GM12801 (cell line): ENCODE measurements around the gene CSPG5.

Source experiments
- TF ChIP-seq, protein P1 (sequence below): IDR thresholded peaks from one replicate; pipeline ENCODE4 v1.5.1; 2011; ENCODE audit warnings: control low read depth; ENCODE audit not compliant: insufficient read length; ENCODE audit errors: extremely low read depth

Gene CSPG5

DNA sequence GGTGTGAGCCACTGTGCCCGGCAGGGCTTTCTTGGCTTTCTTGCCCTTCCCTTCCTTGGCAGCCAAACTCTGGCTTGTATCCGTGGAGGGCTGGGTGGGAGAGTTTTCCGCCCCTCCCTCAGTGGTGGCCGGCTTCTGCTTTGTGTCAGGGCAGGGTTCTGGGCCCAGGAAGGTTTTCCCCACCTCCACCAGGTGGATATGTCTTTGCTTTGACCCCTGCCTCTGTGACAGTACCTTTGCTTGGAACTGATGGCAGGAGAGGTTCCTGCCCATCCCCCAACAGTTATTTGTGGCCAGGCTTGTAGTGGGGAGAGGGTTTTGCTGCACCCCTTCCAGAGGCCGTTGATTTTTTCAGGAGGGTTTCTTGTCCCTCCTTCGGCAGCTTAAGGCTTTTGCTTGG lies 24.3 kb downstream of the CSPG5 start:
- TF ChIP-seq, protein P1, sequence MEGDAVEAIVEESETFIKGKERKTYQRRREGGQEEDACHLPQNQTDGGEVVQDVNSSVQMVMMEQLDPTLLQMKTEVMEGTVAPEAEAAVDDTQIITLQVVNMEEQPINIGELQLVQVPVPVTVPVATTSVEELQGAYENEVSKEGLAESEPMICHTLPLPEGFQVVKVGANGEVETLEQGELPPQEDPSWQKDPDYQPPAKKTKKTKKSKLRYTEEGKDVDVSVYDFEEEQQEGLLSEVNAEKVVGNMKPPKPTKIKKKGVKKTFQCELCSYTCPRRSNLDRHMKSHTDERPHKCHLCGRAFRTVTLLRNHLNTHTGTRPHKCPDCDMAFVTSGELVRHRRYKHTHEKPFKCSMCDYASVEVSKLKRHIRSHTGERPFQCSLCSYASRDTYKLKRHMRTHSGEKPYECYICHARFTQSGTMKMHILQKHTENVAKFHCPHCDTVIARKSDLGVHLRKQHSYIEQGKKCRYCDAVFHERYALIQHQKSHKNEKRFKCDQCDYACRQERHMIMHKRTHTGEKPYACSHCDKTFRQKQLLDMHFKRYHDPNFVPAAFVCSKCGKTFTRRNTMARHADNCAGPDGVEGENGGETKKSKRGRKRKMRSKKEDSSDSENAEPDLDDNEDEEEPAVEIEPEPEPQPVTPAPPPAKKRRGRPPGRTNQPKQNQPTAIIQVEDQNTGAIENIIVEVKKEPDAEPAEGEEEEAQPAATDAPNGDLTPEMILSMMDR = no peak

- TF ChIP-seq, protein P1 = no peak
These were observed 25.3 kb downstream of the CSPG5 start for GRCh38 chr3:47553407-47553806.

DNA sequence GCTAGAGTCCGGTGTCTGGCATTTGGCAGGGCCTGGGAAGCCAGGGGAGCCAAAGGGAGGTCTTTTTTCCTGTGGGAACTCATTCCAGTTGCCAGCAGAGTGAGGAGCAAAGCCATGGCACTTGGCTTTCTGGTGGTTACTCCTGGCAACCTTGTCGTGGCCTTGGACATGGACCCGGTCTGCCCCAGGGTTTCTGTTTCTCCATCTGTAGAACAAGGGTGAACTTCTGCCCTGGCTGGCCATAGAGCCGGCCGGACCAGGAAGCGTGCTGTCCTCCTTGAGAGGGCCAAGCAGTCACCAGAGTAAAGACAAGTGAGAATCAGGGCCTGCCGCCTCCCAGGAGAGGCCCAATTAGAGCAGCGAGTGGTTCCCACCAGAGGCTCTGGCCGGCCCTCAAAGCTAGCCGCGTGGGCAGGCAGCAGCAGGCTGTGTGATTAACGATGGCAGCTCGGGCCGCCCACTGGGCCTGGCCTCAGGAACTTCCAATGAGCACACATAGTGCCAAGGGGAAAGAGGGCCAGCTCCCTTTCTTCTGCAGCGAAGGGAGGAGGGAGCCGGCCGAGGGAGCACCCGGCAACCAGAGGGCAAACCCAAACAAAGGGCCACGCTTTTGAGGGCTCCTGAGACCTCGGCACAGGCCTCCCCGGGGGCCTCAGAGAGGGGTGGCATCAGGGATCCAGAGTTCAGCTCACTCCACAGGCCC lies 36.0 kb downstream of the CSPG5 start:
- TF ChIP-seq, protein P1 = no peak

DNA sequence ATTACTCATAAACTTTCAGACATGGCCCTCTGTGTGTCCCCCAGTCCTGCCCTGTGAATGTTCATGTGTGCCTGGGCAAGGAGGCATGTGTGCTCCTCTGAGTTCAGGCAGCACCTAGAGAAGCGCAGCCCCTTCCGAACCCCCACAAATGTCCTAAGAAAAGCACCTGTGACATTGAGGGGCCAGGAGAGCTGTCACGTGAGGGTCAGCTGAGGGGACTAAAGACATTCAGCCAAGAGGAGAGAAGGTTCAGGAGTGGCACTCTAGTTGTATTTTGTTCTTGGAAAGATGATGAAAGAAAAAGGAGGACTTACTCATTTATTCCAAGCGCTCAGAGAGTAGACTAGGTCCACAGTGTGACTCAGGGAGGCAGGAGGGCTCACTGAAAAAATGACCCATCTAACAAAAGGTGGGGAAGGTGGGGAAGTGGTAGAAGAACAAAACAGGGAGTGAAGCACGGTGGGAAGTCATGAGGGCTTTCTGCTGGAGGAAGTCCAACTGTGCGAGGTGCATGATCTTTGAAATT lies 37.0 kb downstream of the CSPG5 start:
- TF ChIP-seq, protein P1 = no peak

- TF ChIP-seq, protein P1 = no peak
These were observed 38.4 kb downstream of the CSPG5 start for GRCh38 chr3:47540281-47540680.

DNA sequence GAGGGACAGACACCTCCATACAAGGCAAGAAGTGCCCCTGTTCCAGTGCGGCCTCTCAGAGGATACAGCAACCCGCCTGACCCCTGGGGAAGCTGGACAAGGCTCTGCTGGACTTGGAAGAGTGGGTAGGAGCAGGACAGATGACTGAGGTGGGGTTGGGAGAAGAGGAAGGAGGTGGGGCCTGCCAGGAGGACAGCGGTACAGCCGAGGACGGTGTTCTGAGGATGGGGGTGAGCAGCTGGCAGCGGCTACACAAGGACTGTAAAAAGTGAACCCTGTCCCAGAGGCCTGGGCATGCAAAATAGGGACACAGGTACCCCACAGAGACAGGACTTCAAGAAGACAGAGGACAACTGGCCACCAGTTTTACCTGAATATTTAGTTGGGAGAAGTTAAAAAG lies 41.7 kb downstream of the CSPG5 start:
- TF ChIP-seq, protein P1 = no peak

DNA sequence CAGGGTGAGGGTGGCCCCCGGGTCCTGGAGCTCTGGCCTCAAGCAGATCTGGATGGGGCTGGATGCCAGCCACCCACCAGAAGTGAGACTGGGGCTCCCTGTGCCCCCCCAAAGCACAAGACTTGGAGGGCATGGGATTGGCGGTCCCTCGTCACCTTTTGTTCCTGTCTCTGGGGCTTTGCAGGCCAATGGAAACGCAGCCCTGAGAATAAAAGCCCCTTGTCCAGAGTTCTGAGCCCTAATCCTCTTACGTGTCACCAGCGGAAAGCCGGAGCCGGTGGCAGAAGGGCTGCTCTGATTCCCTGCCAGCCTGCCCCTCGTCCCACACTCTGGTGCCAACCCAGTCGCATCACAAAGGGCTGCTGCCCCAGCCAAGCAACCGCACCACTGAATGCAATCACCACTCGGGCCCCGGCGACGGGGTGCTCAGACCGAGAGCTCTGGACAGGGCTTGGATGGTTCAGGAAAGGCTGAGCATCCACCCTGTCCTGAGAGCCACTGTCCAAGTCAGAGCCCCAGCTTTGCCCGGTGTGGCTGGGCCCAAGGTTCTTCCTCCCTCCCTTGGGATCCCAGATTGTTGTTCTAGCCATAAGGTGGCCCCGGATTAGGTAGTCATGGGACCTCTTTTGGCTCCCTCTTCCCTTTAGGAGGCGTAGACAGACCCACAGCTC lies 42.3 kb downstream of the CSPG5 start:
- TF ChIP-seq, protein P1 = no peak
